HG03025 (cell line): ENCODE data around the gene ULK2.
A peak's percentile ranks its signal among the peaks of the same experiment; 100 is the strongest.
"Not testable (repeated sequence)": the region's sequence is repeated elsewhere in the genome, so short reads cannot be mapped to it uniquely, and the experiment has no call there.

ENCODE experiments used
- ATAC-seq: cut with Tn5 transposase; IDR thresholded peaks from one replicate; pipeline ENCODE4 v1.9.1; 2021; ENCODE audit warnings: mild to moderate bottlenecking, moderate library complexity; ENCODE audit not compliant: unreplicated experiment, low FRiP score

ULK2 gene

GRCh38 chr17:19769946-19770652, 97.6 kb downstream of the ULK2 start:
- no peak for ATAC-seq

GRCh38 chr17:19768046-19768782, 99.5 kb downstream of the ULK2 start:
- no peak for ATAC-seq

DNA sequence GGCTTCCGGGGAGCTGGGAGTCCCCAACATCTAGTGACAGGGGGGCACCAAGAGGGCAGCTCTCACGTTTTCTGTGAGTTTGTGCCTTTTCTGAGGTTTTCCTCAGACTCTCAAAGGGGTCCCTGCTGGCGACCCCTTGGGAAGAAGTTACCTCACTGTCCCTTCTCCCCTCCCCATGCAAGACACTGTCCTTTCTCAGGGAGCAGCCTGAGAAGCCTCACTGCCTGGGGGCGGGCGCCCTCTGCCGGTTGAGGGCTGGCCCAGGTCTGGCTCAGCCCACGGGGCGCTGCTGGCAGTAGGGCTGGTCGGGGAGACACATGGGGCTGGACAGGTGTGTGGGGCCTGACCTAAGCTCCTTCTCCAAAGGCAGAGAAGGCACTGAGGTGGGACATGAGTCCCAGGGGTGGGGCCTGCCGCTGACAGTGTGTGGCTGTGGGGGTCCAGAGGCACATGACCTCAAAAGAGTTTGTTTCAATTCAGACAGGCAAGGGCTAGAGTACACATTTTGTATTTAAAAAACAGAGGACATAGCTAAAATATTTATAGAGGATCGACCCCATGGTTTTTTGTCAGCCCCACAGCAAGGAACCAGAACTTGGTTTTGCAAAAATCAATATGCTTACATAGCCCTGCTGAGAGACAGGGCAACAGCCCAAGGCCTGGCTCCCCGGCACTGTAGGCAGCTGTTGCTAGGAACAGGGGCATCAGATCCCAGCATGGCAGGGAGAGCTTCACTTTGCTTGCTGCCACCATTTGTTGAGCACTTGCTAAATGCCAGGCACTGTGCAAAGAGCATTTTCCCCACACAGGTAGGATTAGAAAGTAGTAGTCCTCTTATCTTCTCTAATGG, 101.1 kb downstream of the ULK2 start:
- peak; percentile 48 for ATAC-seq

DNA sequence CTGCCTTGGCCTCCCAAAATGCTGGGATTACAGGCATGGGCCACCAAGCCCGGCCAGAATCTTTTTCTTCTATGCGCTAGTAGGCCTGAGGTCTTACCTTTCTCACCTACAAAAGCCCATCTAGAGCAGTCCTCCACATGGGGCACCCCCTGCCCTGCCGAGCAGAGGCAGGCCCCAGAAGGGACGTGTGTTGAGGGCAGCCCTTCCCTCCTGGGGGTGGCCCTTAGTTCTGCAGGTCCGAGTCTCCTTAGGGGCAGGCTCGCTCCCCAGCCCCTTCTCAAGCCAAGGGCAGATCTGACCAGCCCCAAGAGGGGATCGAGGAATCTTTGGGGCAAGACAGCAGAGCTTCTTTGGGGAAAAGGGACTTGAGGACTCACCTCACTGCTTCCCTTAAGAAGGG, 101.7 kb downstream of the ULK2 start:
- ATAC-seq, result no peak

- not testable (repeated sequence) for ATAC-seq
These were observed 103.7 kb downstream of the ULK2 start for GRCh38 chr17:19763991-19764390.

- ATAC-seq, result no peak
These were observed 104.3 kb downstream of the ULK2 start for GRCh38 chr17:19763416-19763815.

GRCh38 chr17:19762515-19762961, 105.2 kb downstream of the ULK2 start:
- no peak for ATAC-seq

DNA sequence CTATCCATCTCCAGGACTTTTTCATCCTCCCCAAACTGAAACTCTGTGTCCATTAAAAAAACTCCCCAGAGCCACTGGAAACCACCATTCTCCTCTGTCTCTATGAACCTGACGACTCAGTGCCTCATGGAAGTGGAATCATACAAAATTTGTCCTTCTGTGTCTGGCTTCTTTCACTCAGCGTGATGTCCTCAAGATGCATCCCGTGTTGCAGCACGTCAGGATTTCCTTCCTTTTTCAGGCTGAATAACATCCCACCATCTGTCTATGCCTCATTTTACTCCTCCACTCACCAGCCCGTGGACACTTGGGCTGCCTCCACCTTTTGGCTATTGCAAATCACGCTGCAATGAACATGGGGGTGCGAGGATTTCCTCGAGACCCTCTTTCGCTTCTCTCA, 107.0 kb downstream of the ULK2 start:
- ATAC-seq, result no peak

DNA sequence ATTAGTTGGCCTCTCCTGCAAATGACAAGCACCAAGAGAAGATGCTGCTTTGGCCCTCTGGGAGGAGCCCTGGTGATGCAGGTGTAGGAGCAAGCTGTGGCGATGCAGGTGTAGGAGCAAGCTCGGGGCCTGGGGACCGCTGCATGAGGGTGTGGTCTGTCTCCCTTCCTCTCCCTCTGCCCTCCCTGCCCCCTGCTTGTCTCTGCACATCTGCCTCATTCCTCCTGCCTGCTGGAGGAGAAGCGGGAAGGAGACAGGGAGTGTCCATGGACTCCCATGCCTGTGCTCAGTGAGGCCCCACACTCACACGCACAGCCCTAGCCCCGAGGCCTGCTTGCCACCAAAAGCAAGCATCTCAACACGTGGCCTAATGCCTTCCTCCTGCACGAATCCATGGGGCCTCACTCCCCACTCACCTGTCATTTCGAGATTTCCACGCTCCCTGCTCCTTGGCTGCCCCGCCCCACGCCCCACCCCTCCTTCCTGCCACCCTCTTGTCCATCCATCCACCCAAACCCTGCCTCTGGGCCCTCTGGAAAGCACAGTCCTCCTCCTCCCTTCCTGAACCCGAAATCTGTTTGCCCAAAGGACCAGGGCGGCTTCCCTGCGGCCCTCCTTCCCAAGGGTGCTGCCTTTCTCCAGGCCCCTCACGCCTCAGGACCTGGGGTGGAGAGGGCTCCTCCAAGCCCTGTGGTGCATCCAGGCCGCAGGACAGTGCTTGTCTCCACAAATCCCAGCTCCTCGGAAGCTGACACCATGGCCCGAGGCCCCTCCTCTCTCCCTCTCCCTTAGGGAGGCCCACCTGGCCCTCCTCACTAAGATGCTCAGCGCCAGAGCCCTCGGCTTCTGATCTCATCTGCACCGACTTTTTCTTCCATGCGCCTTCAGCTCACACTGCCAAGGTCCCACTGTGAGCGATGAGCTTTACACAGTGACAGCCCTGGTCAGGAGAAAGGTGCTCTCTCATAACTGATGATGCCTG, 107.9 kb downstream of the ULK2 start:
- ATAC-seq, result no peak

- ATAC-seq, result no peak
These were observed 110.1 kb downstream of the ULK2 start for GRCh38 chr17:19757536-19758180.

- no peak for ATAC-seq
These were observed 111.2 kb downstream of the ULK2 start for GRCh38 chr17:19756546-19756945.

- no peak for ATAC-seq
These were observed 111.8 kb downstream of the ULK2 start for GRCh38 chr17:19755821-19756510.

DNA sequence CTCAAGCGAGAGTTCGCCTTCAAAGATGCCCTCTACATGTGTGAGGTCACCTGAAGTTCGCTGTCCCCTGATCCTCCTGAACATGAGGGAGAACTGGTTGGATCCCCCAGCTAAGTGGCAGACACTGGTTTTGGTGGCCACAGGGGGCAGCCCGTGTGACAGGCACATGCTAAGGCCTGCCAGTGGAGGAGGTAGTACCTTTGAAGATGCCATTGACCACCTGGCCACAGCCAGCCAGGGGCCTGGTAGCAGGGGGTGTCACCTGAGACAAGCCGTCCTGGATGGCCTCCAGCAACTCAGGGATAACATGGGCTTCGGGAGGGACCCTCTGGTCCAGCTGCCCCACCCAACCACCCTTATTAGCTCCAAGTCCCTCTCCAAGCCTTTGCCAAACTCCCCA, 112.3 kb downstream of the ULK2 start:
- no peak for ATAC-seq

GRCh38 chr17:19753661-19754463, 113.9 kb downstream of the ULK2 start:
- no peak for ATAC-seq

GRCh38 chr17:19753051-19753509, 114.7 kb downstream of the ULK2 start:
- ATAC-seq, result no peak

- no peak for ATAC-seq
These were observed 115.3 kb downstream of the ULK2 start for GRCh38 chr17:19752216-19753050.

DNA sequence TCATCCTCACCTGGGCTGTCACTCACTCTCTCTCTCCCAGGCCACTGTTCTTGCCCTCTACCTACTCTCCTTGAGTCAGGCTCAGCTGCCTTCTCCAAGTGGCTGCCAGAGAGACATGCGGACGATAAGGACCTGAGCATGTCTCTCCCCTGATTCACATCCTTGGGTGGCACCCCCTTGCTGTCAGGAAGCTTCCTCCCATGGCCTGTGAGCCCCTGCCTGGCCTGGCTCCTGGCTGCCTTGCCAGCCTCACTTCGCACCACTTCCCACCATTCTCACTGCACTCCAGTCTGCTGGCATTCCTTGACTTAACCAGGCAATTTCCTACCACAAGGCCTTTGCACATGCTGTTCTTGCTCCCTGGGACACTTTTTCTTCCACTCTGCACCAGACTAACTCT, 116.9 kb downstream of the ULK2 start:
- ATAC-seq, result no peak
